D721Med (cell line): ENCODE data around the gene IFT122.

Source experiments
- DNase-seq: peaks from one replicate; pipeline ENCODE4 v3.0.0; 2011; ENCODE audit warnings: low spot score; ENCODE audit not compliant: insufficient read length
- FAIRE-seq: peaks from 2 replicates; lab custom pipeline; 2011; peaks lifted over from hg19 to GRCh38; lab: Jason Lieb, UNC
- CTCF ChIP-seq: IDR thresholded peaks from 2 replicates; pipeline ENCODE4 v1.5.1; 2012; ENCODE audit warnings: mild to moderate bottlenecking, control low read depth; ENCODE audit not compliant: insufficient read depth; ENCODE audit errors: missing control alignments

Gene IFT122

DNA sequence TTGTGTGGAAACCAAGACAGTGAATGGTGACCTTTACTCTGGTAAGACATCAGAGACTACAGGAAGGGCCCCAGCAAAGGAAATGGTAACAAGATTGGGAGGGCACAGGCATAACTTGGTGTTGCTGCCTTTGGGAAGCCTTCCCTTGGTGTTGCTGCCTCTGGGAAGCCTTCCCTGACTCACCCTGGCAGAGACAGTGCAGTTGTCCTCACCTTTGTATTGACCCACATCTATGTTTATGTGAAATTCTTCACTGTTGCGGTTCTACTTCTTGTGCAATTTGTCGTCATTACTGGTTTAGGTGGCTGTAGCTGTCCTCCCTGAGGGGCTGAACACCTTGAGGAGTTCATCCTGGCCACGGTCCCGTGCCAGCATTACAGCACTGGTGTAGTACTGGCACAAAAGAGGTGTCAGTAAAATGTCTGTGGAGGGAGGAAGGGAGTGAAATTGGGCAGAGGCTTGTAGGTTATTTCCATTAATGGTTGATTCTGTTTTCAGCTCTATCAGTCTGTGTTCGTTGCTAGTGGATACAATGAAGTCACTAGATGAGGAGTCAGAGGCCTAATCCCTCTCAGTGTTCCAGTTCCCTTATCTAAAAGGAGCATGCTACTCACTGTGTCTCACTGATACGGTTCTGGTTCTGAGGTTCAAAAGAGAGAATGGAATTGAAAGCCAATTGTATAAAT lies 21.6 kb downstream of the IFT122 start:
- DNase-seq = no peak
- no peak for TF ChIP-seq CTCF
- FAIRE-seq = no peak

DNA sequence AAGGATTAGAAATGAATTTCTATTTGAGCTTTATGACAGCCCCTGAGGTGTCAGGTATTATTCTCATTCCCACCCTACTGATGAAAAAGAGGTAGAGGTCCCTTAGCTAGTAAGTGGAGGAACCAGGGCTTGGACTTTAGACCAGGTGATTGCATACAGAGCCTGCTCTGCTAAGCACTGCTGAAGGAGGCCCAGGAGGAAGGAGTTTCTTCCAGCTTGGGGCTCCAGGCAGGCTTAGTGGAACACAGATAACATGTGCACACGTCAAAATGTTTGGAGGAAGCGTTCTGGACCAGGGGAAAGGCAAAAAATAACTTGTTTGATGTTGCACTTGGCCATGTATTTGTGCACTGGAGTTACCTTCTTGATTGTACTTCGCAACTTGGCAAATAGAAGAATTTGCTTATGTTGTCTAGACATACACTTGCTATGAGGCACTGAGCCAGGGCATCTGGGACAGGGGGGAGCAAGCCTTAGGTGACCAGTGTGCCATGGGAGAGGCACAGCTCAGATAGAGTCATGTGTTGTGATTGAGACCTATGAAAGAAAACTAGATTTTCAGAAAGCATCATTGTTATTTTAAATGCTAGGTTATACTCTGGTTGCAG lies 22.4 kb downstream of the IFT122 start:
- no peak for FAIRE-seq
- no peak for TF ChIP-seq CTCF
- no peak for DNase-seq

- FAIRE-seq = no peak
- no peak for TF ChIP-seq CTCF
- DNase-seq = no peak
These were observed 23.1 kb downstream of the IFT122 start for GRCh38 chr3:129463094-129463493.

DNA sequence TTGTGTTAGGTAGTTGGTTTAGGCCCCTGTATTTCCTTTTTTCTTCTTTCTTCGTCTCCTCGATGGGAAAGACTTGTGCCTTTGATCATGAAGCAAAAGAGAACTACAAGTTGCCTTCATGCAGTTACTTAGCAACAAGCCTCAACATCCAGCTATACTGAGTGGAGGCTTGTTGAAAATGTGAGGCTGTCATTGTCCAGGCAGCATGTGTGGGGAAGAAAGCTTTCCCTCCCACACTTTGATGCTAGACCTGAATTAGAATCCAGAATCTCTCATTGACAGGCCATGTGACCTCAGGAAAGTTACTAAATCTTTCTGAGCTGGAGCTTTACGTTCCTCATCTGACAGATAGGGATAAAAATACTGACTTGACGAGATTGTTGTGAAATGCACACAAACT lies 23.7 kb downstream of the IFT122 start:
- FAIRE-seq (no peak), DNase-seq (no peak)
- no peak for TF ChIP-seq CTCF

DNA sequence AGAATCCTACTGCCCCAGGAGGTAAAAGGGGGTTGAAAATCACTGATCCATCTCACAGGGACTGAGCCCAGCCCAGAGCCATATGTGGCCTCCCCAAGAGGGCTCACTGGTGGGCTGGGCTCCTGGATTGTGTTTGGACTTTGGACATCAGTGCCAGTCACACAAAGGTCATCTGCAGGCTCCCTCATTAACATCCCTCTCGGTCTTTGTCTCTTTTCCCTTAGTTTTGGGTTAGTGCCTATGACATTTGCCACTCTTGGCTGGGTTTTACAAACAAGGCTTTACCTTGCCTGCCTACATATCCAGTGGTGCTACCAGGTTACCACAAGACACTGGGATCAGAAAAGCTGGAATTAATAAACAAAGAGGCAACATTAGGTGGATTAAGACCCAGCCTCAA lies 27.9 kb downstream of the IFT122 start:
- DNase-seq (no peak), FAIRE-seq (no peak)
- TF ChIP-seq CTCF = no peak

GRCh38 chr3:129469026-129469425 lies 29.0 kb downstream of the IFT122 start:
- DNase-seq (no peak), FAIRE-seq (no peak)
- no peak for TF ChIP-seq CTCF

DNA sequence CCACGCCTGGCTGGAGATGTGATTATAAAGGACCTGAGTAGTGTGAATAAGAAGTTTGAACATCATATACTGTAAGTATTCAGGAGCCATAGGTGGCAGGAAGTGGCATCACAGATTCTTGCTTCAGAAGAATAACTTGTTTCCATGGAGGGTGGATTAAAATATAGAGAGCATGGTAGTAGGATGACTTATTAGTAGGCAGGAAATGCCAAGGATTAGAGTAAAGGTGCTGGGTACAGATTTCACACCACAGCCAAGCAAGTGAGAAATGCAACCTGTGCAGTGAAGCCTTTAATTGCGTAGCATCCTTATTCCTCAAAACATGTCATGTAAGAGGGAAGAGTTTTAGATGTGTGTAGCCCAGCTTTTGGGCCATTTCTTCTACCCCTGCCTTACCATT lies 30.8 kb downstream of the IFT122 start:
- FAIRE-seq = no peak
- TF ChIP-seq CTCF = no peak
- no peak for DNase-seq
